GM10266 (cell line): ENCODE data around the gene KIDINS220.
A peak's percentile ranks its signal among the peaks of the same experiment; 100 is the strongest.

ENCODE experiments used
- DNase-seq: peaks from one replicate; pipeline ENCODE4 v3.0.0; 2012; ENCODE audit errors: extremely low spot score
- CTCF ChIP-seq: IDR thresholded peaks from 2 replicates; pipeline ENCODE4 v1.5.1; 2012; ENCODE audit warnings: mild to moderate bottlenecking, low read depth; ENCODE audit not compliant: control insufficient read depth, insufficient read depth; ENCODE audit errors: missing control alignments

The KIDINS220 gene

GRCh38 chr2:8877332-8877731, 39.9 kb upstream of the KIDINS220 start:
- no peak for TF ChIP-seq CTCF
- DNase-seq = no peak

GRCh38 chr2:8876628-8877027, 39.2 kb upstream of the KIDINS220 start:
- no peak for TF ChIP-seq CTCF
- DNase-seq = no peak

GRCh38 chr2:8872821-8873432, 35.5 kb upstream of the KIDINS220 start:
- TF ChIP-seq CTCF = peak; percentile 56
- peak; percentile 42 for DNase-seq

- no peak for DNase-seq
- no peak for TF ChIP-seq CTCF
These were observed 33.0 kb upstream of the KIDINS220 start for GRCh38 chr2:8870441-8870840.

GRCh38 chr2:8867363-8867762, 29.9 kb upstream of the KIDINS220 start:
- no peak for DNase-seq
- TF ChIP-seq CTCF = no peak

GRCh38 chr2:8863331-8863953, 26.0 kb upstream of the KIDINS220 start:
- TF ChIP-seq CTCF = no peak
- no peak for DNase-seq

GRCh38 chr2:8862230-8862629, 24.8 kb upstream of the KIDINS220 start:
- no peak for DNase-seq
- no peak for TF ChIP-seq CTCF
